Fibroblast of skin of scalp (primary cell): ENCODE data around the gene HAT1. TPM values are rescaled to one million over a fixed set of nuclear protein-coding genes. Genes with fewer than 3 reads are reported as not detected.
"Not testable (repeated sequence)": the region's sequence is repeated elsewhere in the genome, so short reads cannot be mapped to it uniquely, and the experiment has no call there.

Experiments used
- DNase-seq: peaks from one replicate; pipeline ENCODE4 v3.0.0-alpha.2; 2013
- polyA plus RNA-seq, 2 experiments: library from polyadenylated mRNA; unstranded; fragments of 120-200 nt; gene quantifications; one replicate each; pipeline ENCODE4 v1.2.1, GENCODE V29; 2013; ENCODE audit not compliant: insufficient read length in 2 of 2

The HAT1 gene, protein sequence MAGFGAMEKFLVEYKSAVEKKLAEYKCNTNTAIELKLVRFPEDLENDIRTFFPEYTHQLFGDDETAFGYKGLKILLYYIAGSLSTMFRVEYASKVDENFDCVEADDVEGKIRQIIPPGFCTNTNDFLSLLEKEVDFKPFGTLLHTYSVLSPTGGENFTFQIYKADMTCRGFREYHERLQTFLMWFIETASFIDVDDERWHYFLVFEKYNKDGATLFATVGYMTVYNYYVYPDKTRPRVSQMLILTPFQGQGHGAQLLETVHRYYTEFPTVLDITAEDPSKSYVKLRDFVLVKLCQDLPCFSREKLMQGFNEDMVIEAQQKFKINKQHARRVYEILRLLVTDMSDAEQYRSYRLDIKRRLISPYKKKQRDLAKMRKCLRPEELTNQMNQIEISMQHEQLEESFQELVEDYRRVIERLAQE
- polyA plus RNA-seq (2013, experiment 1 of 2; ENCODE audit: insufficient read length), result 37.9 TPM
- polyA plus RNA-seq (2013, experiment 2 of 2; ENCODE audit: insufficient read length), result 41.9 TPM

DNA sequence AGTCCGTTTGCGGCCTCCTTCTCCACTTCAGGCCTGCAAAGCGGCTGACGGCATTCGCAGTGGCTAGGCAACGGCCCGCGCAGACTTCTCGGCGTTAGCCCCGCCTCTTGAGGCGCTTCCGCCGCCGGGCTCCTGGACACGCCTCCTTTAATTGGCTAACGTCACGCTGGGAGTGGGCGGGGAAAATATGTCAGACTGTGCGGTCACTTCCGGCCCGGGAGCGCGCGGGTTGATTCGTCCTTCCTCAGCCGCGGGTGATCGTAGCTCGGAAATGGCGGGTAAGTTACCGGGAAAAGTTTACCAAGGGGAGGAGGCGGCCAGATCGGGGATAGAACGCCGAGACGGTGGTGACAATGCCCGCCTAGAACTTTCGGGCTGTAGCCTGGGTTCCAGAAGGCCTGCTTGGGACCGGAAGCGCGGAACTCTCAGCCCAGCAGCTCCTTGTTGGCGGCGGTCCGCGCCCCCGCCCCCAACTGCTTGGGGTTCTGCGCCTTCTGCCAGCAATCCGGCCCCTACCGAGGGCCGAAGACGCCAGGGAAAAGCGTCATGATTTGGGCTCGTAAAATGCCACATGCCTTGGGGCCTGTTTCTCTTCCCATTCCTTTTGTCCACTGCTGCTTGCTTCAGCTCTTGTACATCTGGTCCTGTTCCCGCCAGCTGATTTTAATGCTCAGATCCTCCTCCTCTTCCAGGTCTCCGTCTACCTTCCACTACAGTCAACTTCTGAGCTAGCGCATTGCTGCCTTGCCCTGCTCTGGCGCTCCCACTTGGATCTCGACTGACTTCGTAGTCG, at the start of gene HAT1:
TSS of gene HAT1 (plus strand) at position 232 of the 793 bp plus-strand sequence. CDS start at position 272, 40 bp downstream.
- peak; percentile 98 for DNase-seq

GRCh38 chr2:171874517-171874916, 47.7 kb upstream of the HAT1 start:
- no peak for DNase-seq

DNA sequence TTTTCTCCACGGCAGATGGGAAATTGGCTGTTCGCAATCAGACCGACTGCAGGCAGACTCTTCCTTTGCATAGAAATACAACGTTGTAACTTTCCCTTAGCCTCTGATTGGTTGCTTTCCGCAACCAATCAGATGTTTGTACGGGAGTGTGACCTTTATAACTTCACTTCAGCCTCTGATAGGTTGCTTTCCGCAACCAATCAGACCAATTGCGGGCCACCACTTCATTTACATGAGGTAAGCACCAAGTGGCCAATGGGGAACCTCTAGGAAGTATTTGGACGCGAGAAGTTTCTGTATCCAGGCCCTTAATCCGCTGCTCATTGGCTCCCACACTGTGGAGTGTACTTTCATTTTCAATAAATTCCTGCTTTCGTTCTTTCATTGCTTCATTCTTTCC, 47.3 kb upstream of the HAT1 start:
- no peak for DNase-seq

- DNase-seq, result peak; percentile 35
Measured at GRCh38 chr2:171878481-171878993, 43.7 kb upstream of the HAT1 start.

DNA sequence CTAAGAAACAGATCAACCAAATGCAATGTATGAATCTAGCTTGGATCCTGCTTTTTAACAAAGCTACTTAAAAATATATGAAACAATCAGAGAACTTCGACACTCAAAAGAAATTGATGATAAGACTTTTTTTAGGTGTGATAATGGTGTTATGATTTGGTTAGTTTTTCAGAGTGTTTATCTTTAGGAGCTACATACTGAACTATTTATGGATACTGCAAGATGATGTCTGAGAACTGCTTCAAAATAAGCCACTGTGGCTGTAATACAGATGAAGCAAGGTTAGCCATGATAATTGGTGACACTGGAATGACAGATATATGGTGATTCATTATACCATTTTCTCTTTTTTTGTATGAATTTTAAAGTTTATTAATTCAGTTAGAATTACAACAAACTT, 42.4 kb upstream of the HAT1 start:
- no peak for DNase-seq

- no peak for DNase-seq
Measured at GRCh38 chr2:171880774-171881173, 41.5 kb upstream of the HAT1 start.

DNA sequence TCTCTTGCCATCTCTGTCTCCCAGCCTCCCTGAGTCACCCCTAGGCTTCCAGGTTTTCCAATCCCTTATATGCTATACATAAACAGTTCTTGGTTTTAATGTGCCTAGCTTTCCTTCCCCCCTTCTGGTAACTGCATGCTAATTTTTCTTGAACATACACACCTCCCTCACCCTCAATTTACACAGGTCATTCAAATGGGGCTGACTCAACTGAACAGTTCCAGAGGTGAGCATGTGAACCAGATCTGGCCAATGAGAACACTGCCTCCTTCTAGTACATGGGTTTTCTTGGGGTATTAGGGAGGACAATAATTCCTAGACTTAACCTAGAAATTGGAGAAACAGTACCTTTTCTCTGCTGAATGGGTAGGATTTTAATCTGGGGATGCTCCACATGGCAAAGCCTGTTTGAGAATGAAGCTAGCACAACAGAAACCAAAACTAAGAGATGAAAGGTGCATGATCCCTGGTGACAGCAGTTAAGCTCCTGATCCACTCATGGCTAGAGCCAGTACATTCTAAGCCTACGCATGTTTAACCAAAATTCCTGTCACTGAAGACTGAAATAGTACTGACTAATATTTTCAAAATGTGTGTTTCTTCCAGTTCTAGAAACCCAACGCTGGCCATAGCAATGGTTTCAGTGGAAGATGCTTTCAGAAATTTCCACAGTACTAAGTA, 40.0 kb upstream of the HAT1 start:
- DNase-seq, result peak; percentile 7

DNA sequence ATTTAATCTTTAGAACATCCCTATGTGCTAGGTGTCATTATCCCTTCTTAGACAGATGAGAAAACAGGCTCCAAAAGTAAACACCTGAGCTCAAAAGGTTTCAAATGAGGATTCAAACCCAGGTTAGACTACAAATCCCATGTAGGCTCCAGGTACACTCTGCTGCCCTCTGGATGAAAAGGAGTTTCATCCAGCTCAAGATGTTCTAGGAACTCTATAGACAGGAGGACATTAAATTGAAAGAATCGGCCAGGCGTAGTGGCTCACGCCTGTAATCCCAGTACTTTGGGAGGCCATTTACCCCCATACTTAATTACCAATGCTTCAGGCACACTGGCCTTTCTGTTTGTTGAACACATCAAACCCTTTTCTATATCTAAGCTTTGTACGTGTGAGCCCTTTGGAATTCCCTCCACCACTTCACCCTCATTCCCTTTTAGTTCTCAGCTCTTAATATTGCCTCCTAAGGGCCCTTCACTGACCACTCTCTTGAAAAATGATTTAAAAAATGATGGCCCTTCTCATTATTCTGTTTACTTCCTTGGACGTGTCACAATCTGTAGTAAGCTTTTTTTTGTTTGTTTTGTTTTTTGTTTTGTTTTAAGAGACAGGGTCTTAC, 38.9 kb upstream of the HAT1 start:
- DNase-seq, result no peak

- DNase-seq, result peak; percentile 29
Measured at GRCh38 chr2:171889333-171889732, 32.9 kb upstream of the HAT1 start.

GRCh38 chr2:171889808-171890207, 32.5 kb upstream of the HAT1 start:
- DNase-seq, result no peak

DNA sequence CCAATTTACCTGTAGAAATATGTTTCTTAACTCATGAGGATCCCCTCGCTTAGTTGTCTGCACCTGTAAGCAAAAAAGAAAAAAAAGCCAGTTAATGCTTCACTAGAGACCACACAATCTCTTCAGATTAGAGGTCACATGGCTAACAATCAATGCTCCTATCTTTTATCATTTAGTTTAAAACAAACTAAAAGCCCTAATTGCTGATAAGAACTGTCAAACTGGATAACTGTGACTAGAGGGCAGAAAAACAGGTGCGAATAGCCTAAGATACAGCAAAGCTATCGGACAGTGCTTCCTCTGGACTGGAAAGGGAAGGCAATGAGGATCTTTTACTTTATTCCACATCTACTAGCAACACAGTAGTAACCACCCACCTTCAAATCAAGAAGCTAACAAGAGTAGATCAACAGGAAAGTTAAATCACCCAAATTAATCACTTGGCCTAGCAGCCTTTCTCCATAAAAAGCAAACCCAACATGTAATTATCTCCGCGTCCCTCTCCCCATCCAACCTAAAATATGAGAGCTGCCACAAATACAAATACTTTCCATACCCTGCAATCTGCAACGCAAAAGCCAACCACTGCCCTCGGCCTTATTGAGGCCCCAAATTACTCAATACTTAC, 29.0 kb upstream of the HAT1 start:
- DNase-seq, result no peak

- peak; percentile 79 for DNase-seq
Measured at GRCh38 chr2:171893824-171894611, 28.2 kb upstream of the HAT1 start, which contains the start of gene SLC25A12. Gene SLC25A12, minus strand, starts transcription at chr2:171894244. Its CDS starts 30 bp downstream, at chr2:171894214.

GRCh38 chr2:171894612-171894947, 27.7 kb upstream of the HAT1 start:
- no peak for DNase-seq

DNA sequence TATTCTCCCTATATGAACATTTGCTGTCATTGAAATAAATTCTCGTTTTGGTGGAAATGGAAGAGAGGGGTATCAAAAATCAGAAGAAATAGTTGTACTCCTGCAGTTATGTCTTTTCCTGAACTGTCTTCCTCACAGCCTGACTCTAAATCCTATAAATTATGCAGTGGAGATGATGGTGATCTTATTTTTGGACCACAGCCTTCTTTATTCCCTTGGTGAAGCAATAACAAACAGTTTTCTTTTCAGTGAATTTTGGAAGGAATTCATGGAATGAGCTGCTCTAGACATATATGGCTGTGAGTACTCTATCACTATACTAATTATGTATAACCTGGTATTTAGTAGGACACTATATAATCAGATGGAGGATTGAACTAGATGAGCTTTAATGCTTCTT, 26.5 kb upstream of the HAT1 start:
- peak; percentile 58 for DNase-seq

GRCh38 chr2:171899623-171900282, 22.5 kb upstream of the HAT1 start:
- DNase-seq, result not testable (repeated sequence)

- DNase-seq, result no peak
Measured at GRCh38 chr2:171902840-171903420, 19.3 kb upstream of the HAT1 start.

DNA sequence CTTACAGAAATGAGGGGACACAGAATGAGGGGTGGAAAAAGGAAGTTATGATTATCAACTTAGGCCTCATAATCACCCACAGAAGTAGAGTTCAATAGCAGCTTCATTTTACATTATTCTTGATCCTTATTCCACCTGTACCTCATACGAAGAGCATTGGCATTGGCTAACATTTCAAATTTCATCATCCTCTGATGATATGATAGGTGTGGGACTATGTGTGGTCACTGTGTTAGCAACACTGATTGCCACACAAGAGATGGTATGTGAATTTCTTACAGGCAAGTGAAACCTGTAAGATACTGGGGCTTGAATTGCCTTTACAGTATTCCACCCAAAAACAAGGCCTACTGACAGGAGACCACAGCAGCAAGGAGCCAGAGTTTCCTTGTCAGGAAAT, 14.0 kb upstream of the HAT1 start:
- no peak for DNase-seq

GRCh38 chr2:171909266-171909665, 13.0 kb upstream of the HAT1 start:
- DNase-seq, result peak; percentile 41

GRCh38 chr2:171910494-171910893, 11.8 kb upstream of the HAT1 start:
- no peak for DNase-seq

GRCh38 chr2:171913517-171913916, 8.7 kb upstream of the HAT1 start:
- DNase-seq, result no peak
